Liver (tissue), 9 donors: ENCODE data around the gene MECP2. TPM values are rescaled to one million over a fixed set of nuclear protein-coding genes. Genes with fewer than 3 reads are reported as not detected.

Experiments used
- DNase-seq: peaks from one replicate; pipeline ENCODE4 v3.0.0-alpha.2; 2017; ENCODE audit warnings: low spot score
- H3K27ac ChIP-seq, 2 donors: one replicate each; pipeline ENCODE4 v1.7.0; 2013; ENCODE audit warnings: inconsistent platforms in 2 of 2, low read length in 2 of 2, control low read depth in 1 of 2, low read depth in 1 of 2, mild to moderate bottlenecking in 1 of 2
- H3K27me3 ChIP-seq, 4 donors: one replicate each; pipeline versions ENCODE4 v1.6.1 to v1.7.0; 2013; ENCODE audit warnings: low read length in 3 of 4, inconsistent platforms in 1 of 4, mild to moderate bottlenecking in 1 of 4, moderate library complexity in 1 of 4; ENCODE audit not compliant: control insufficient read depth in 4 of 4, insufficient read depth in 4 of 4
- H3K36me3 ChIP-seq, 4 donors: one replicate each; pipeline versions ENCODE4 v1.6.1 to v1.7.0; 2013; ENCODE audit warnings: low read length in 3 of 4, mild to moderate bottlenecking in 3 of 4, low read depth in 1 of 4, moderate library complexity in 1 of 4; ENCODE audit not compliant: control insufficient read depth in 4 of 4, insufficient read depth in 3 of 4
- H3K4me1 ChIP-seq, 4 donors: one replicate each; pipeline versions ENCODE4 v1.6.1 to v1.7.0; 2013; ENCODE audit warnings: low read length in 3 of 4, mild to moderate bottlenecking in 3 of 4, moderate library complexity in 1 of 4; ENCODE audit not compliant: control insufficient read depth in 4 of 4, insufficient read depth in 4 of 4
- H3K4me3 ChIP-seq, 3 donors: one replicate each; pipeline versions ENCODE4 v1.6.1 to v1.7.0; 2013; ENCODE audit warnings: low read length in 3 of 3, control low read depth in 1 of 3, low read depth in 1 of 3, mild to moderate bottlenecking in 1 of 3
- H3K9ac ChIP-seq, 2 donors: one replicate each; pipeline ENCODE4 v1.7.0; 2013; ENCODE audit warnings: low read length in 2 of 2, mild to moderate bottlenecking in 2 of 2, moderate library complexity in 2 of 2, control low read depth in 1 of 2, low read depth in 1 of 2
- H3K9me3 ChIP-seq, 4 donors: one replicate each; pipeline versions ENCODE4 v1.6.1 to v1.7.0; 2013; ENCODE audit warnings: low read length in 3 of 4; ENCODE audit not compliant: control insufficient read depth in 4 of 4
- EGR1 ChIP-seq, 2 donors: IDR thresholded peaks; 2 replicates each; pipeline ENCODE4 v1.6.1; 2016 to 2018; ENCODE audit warnings: antibody characterized with exemption in 2 of 2, low read depth in 2 of 2
- FOXA1 ChIP-seq: IDR thresholded peaks from 2 replicates; pipeline ENCODE4 v1.6.1; 2016; ENCODE audit warnings: antibody characterized with exemption
- FOXA2 ChIP-seq: IDR thresholded peaks from 2 replicates; pipeline ENCODE4 v1.6.1; 2016; ENCODE audit warnings: antibody characterized with exemption
- GABPA ChIP-seq, 2 donors: IDR thresholded peaks in 1 of 2; conservative IDR thresholded peaks in 1 of 2; 2 replicates each; pipeline ENCODE4 v1.6.1; 2016; ENCODE audit warnings: antibody characterized with exemption in 2 of 2, mild to moderate bottlenecking in 1 of 2, moderate library complexity in 1 of 2
- HNF4A ChIP-seq, 2 donors: conservative IDR thresholded peaks; 2 replicates each; pipeline ENCODE4 v1.6.1; 2016; ENCODE audit warnings: antibody characterized with exemption in 2 of 2, mild to moderate bottlenecking in 2 of 2
- HNF4G ChIP-seq: IDR thresholded peaks from 2 replicates; pipeline ENCODE4 v1.6.1; 2016; ENCODE audit warnings: antibody characterized with exemption
- JUND ChIP-seq, 2 donors: IDR thresholded peaks; 2 replicates each; pipeline ENCODE4 v1.6.1; 2016; ENCODE audit warnings: antibody characterized with exemption in 2 of 2
- NR2F2 ChIP-seq: IDR thresholded peaks from 2 replicates; pipeline ENCODE4 v1.6.1; 2016; ENCODE audit warnings: antibody characterized with exemption
- RAD21 ChIP-seq, 2 donors: IDR thresholded peaks; 2 replicates each; pipeline ENCODE4 v1.6.1; 2016; ENCODE audit warnings: antibody characterized with exemption in 2 of 2, mild to moderate bottlenecking in 2 of 2
- RXRA ChIP-seq, 2 donors: IDR thresholded peaks; 2 replicates each; pipeline ENCODE4 v1.6.1; 2017 to 2018; ENCODE audit warnings: antibody characterized with exemption in 2 of 2, mild to moderate bottlenecking in 1 of 2
- SP1 ChIP-seq: IDR thresholded peaks from 2 replicates; pipeline ENCODE4 v1.6.1; 2018; ENCODE audit warnings: antibody characterized with exemption, mild to moderate bottlenecking
- TAF1 ChIP-seq: conservative IDR thresholded peaks from 2 replicates; pipeline ENCODE4 v1.6.1; 2016; ENCODE audit warnings: antibody characterized with exemption, mild to moderate bottlenecking
- WGBS: extraction: QIAGEN DNeasy Blood & Tissue Kit; methylation state at CpG from one replicate; pipeline ENCODE4 v1.1.7; 2013; 5-methylcytosine and 5-hydroxymethylcytosine counted together
- polyA plus RNA-seq, 2 donors: library from polyadenylated mRNA; stranded (reverse) in 1 of 2; unstranded in 1 of 2; fragments of 200-250 nt in 1 of 2; fragments of >200 nt in 1 of 2; fragmentation: Nextera tagmentation in 1 of 2; extraction: Ambion mirVana in 1 of 2; gene quantifications; one replicate each; pipeline versions ENCODE4 v1.2.1 to v1.2.3, GENCODE V29; 2013 to 2015
- total RNA-seq, 2 donors: library from RNA; depleted of rRNA; stranded (reverse); fragments of >200 nt; gene quantifications; one replicate each; pipeline ENCODE4 v1.2.3, GENCODE V29; 2014
- TF ChIP-seq, protein P1 (sequence below): fragments of 150-350 bp; IDR thresholded peaks from 2 replicates; pipeline ENCODE4 v1.5.1; 2017; ENCODE audit warnings: improper control_type of control experiment, low read depth, low read length; ENCODE audit not compliant: missing input control
- TF ChIP-seq, protein P2 (sequence below): IDR thresholded peaks from 2 replicates; pipeline ENCODE4 v1.6.1; 2016; ENCODE audit warnings: antibody characterized with exemption, mild to moderate bottlenecking
- TF ChIP-seq, protein P3 (sequence below): IDR thresholded peaks from 2 replicates; pipeline ENCODE4 v1.6.1; 2016; ENCODE audit warnings: antibody characterized with exemption
- TF ChIP-seq, protein P4 (sequence below): IDR thresholded peaks from 2 replicates; pipeline ENCODE4 v1.6.1; 2016; ENCODE audit warnings: antibody characterized with exemption
- TF ChIP-seq, protein P5 (sequence below): IDR thresholded peaks from 2 replicates; pipeline ENCODE4 v1.6.1; 2016; ENCODE audit warnings: antibody characterized with exemption
- donor health status: healthy.
- donor health status: healthy.
- donor health status: healthy.
- donor health status: healthy.
- donor health status: healthy.

The MECP2 gene
- total and polyA plus RNA-seq, 4 donors, result 6.9 to 22.0 (median 10.0) TPM

DNA sequence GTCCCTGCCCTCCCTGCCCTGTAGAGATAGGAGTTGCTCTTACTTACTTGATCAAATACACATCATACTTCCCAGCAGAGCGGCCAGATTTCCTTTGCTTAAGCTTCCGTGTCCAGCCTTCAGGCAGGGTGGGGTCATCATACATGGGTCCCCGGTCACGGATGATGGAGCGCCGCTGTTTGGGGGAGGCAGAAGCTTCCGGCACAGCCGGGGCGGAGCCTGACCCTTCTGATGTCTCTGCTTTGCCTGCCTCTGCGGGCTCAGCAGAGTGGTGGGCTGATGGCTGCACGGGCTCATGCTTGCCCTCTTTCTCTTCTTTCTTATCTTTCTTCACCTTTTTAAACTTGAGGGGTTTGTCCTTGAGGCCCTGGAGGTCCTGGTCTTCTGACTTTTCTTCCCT, 65.4 kb downstream of the MECP2 start:
- Histone ChIP-seq H3K36me3 (peaks cover 4 to 13% (median 4%) of the 10 kb centered on the region in 4 donors), H3K9me3 (no peaks in the 10 kb centered on the region), H3K4me1 (peaks cover 3 to 11% (median 8%) of the 10 kb centered on the region in 4 donors), H3K27ac (no peak overlapping the region), H3K27me3 (peaks cover 0 to 2% (median 0%) of the 10 kb centered on the region in 4 donors), H3K4me3 (no peak overlapping the region), H3K9ac (no peak overlapping the region)
- TF ChIP-seq JUND (IDR thresholded peaks at IDR 0.05), result no peak
- TF ChIP-seq NR2F2, result no peak
- no peak for TF ChIP-seq GABPA (IDR thresholded peaks at IDR 0.05 in 1 of 2, conservative IDR thresholded peaks at IDR 0.05 in 1 of 2)
- TF ChIP-seq EGR1 (IDR thresholded peaks at IDR 0.05; ENCODE audit: low read depth in 2 of 2), result no peak
- TF ChIP-seq, protein P1, sequence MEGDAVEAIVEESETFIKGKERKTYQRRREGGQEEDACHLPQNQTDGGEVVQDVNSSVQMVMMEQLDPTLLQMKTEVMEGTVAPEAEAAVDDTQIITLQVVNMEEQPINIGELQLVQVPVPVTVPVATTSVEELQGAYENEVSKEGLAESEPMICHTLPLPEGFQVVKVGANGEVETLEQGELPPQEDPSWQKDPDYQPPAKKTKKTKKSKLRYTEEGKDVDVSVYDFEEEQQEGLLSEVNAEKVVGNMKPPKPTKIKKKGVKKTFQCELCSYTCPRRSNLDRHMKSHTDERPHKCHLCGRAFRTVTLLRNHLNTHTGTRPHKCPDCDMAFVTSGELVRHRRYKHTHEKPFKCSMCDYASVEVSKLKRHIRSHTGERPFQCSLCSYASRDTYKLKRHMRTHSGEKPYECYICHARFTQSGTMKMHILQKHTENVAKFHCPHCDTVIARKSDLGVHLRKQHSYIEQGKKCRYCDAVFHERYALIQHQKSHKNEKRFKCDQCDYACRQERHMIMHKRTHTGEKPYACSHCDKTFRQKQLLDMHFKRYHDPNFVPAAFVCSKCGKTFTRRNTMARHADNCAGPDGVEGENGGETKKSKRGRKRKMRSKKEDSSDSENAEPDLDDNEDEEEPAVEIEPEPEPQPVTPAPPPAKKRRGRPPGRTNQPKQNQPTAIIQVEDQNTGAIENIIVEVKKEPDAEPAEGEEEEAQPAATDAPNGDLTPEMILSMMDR, result no peak
- 93% methylated on average over 11 of the region's 11 CpGs for WGBS
- DNase-seq, result no peak

DNA sequence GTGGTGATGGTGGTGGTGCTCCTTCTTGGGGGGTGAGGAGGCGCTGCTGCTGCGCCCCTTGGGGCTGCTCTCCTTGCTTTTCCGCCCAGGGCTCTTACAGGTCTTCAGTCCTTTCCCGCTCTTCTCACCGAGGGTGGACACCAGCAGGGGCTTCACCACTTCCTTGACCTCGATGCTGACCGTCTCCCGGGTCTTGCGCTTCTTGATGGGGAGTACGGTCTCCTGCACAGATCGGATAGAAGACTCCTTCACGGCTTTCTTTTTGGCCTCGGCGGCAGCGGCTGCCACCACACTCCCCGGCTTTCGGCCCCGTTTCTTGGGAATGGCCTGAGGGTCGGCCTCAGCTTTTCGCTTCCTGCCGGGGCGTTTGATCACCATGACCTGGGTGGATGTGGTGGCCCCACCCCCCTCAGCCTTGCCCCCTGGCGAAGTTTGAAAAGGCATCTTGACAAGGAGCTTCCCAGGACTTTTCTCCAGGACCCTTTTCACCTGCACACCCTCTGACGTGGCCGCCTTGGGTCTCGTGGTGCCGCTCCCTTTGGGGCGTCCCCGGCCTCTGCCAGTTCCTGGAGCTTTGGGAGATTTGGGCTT, 66.7 kb downstream of the MECP2 start:
- Histone ChIP-seq H3K4me1 (peaks cover 3 to 11% (median 8%) of the 10 kb centered on the region in 4 donors), H3K27ac (no peak overlapping the region), H3K27me3 (no peaks in the 10 kb centered on the region), H3K9ac (no peak overlapping the region), H3K4me3 (no peak overlapping the region), H3K36me3 (peaks cover 4 to 13% (median 4%) of the 10 kb centered on the region in 4 donors), H3K9me3 (no peaks in the 10 kb centered on the region)
- TF ChIP-seq HNF4G (no peak), JUND (IDR thresholded peaks at IDR 0.05) (no peak), SP1 (no peak), HNF4A (conservative IDR thresholded peaks at IDR 0.05) (no peak)
- DNase-seq, result no peak
- WGBS, result 97% methylated on average over 29 of the region's 29 CpGs

DNA sequence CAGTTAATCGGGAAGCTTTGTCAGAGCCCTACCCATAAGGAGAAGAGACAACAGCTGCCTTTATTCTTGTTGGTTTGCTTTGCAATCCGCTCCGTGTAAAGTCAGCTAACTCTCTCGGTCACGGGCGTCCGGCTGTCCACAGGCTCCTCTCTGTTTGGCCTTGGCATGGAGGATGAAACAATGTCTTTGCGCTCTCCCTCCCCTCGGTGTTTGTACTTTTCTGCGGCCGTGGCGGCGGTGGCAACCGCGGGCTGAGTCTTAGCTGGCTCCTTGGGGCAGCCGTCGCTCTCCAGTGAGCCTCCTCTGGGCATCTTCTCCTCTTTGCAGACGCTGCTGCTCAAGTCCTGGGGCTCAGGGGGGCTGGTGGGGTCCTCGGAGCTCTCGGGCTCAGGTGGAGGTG, 67.3 kb downstream of the MECP2 start:
- TF ChIP-seq, protein P2, sequence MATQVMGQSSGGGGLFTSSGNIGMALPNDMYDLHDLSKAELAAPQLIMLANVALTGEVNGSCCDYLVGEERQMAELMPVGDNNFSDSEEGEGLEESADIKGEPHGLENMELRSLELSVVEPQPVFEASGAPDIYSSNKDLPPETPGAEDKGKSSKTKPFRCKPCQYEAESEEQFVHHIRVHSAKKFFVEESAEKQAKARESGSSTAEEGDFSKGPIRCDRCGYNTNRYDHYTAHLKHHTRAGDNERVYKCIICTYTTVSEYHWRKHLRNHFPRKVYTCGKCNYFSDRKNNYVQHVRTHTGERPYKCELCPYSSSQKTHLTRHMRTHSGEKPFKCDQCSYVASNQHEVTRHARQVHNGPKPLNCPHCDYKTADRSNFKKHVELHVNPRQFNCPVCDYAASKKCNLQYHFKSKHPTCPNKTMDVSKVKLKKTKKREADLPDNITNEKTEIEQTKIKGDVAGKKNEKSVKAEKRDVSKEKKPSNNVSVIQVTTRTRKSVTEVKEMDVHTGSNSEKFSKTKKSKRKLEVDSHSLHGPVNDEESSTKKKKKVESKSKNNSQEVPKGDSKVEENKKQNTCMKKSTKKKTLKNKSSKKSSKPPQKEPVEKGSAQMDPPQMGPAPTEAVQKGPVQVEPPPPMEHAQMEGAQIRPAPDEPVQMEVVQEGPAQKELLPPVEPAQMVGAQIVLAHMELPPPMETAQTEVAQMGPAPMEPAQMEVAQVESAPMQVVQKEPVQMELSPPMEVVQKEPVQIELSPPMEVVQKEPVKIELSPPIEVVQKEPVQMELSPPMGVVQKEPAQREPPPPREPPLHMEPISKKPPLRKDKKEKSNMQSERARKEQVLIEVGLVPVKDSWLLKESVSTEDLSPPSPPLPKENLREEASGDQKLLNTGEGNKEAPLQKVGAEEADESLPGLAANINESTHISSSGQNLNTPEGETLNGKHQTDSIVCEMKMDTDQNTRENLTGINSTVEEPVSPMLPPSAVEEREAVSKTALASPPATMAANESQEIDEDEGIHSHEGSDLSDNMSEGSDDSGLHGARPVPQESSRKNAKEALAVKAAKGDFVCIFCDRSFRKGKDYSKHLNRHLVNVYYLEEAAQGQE, result no peak
- no peak for TF ChIP-seq HNF4G
- no peak for TF ChIP-seq FOXA2
- TF ChIP-seq, protein P1, result no peak
- no peak for TF ChIP-seq NR2F2
- no peak for TF ChIP-seq HNF4A (conservative IDR thresholded peaks at IDR 0.05)
- TF ChIP-seq SP1, result no peak
- TF ChIP-seq, protein P3, sequence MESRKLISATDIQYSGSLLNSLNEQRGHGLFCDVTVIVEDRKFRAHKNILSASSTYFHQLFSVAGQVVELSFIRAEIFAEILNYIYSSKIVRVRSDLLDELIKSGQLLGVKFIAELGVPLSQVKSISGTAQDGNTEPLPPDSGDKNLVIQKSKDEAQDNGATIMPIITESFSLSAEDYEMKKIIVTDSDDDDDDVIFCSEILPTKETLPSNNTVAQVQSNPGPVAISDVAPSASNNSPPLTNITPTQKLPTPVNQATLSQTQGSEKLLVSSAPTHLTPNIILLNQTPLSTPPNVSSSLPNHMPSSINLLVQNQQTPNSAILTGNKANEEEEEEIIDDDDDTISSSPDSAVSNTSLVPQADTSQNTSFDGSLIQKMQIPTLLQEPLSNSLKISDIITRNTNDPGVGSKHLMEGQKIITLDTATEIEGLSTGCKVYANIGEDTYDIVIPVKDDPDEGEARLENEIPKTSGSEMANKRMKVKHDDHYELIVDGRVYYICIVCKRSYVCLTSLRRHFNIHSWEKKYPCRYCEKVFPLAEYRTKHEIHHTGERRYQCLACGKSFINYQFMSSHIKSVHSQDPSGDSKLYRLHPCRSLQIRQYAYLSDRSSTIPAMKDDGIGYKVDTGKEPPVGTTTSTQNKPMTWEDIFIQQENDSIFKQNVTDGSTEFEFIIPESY, result no peak
- no peak for TF ChIP-seq FOXA1
- TF ChIP-seq RAD21 (IDR thresholded peaks at IDR 0.05), result no peak
- TF ChIP-seq RXRA (IDR thresholded peaks at IDR 0.05), result no peak
- no peak for TF ChIP-seq JUND (IDR thresholded peaks at IDR 0.05)
- TF ChIP-seq, protein P4, sequence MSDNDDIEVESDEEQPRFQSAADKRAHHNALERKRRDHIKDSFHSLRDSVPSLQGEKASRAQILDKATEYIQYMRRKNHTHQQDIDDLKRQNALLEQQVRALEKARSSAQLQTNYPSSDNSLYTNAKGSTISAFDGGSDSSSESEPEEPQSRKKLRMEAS, result no peak
- no peak for TF ChIP-seq TAF1
- TF ChIP-seq, protein P5, sequence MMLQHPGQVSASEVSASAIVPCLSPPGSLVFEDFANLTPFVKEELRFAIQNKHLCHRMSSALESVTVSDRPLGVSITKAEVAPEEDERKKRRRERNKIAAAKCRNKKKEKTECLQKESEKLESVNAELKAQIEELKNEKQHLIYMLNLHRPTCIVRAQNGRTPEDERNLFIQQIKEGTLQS, result no peak
- no peak for TF ChIP-seq GABPA (IDR thresholded peaks at IDR 0.05 in 1 of 2, conservative IDR thresholded peaks at IDR 0.05 in 1 of 2)
- WGBS, result 96% methylated on average over 20 of the region's 20 CpGs

More for the DNA sequence above, 67.3 kb downstream of the MECP2 start:
- no peak overlapping the region for H3K4me3 ChIP-seq
- H3K9ac ChIP-seq, result no peak overlapping the region
- DNase-seq, result no peak
- H3K4me1 ChIP-seq, result peaks cover 3 to 11% (median 8%) of the 10 kb centered on the region in 4 donors
- H3K9me3 ChIP-seq, result no peaks in the 10 kb centered on the region
- no peak overlapping the region for H3K27ac ChIP-seq
- no peaks in the 10 kb centered on the region for H3K27me3 ChIP-seq
- peaks cover 4 to 13% (median 4%) of the 10 kb centered on the region in 4 donors for H3K36me3 ChIP-seq
